NB4 (cell line): ENCODE data around the gene CLIC3.

Experiments
- DNase-seq: peaks from one replicate; pipeline ENCODE4 v3.0.0; 2010; ENCODE audit warnings: low read depth
- H3K4me3 ChIP-seq: one replicate; pipeline ENCODE4 v1.5.1; 2011; ENCODE audit warnings: mild to moderate bottlenecking, low read depth, low read length, moderate library complexity
- MYC ChIP-seq: IDR thresholded peaks from 2 replicates; pipeline ENCODE4 v1.6.1; 2011; ENCODE audit warnings: low read depth, low read length
- POLR2A ChIP-seq: IDR thresholded peaks from 2 replicates; pipeline ENCODE4 v1.6.1; 2011; ENCODE audit warnings: mild to moderate bottlenecking; ENCODE audit not compliant: insufficient read length; ENCODE audit errors: extremely low read depth
- TF ChIP-seq, protein P1 (sequence below): IDR thresholded peaks from one replicate; pipeline ENCODE4 v1.5.1; 2012; ENCODE audit warnings: low read depth, low read length
- TF ChIP-seq, protein P2 (sequence below): IDR thresholded peaks from 2 replicates; pipeline ENCODE4 v1.6.1; 2011; ENCODE audit warnings: low read depth, low read length

Gene CLIC3

DNA sequence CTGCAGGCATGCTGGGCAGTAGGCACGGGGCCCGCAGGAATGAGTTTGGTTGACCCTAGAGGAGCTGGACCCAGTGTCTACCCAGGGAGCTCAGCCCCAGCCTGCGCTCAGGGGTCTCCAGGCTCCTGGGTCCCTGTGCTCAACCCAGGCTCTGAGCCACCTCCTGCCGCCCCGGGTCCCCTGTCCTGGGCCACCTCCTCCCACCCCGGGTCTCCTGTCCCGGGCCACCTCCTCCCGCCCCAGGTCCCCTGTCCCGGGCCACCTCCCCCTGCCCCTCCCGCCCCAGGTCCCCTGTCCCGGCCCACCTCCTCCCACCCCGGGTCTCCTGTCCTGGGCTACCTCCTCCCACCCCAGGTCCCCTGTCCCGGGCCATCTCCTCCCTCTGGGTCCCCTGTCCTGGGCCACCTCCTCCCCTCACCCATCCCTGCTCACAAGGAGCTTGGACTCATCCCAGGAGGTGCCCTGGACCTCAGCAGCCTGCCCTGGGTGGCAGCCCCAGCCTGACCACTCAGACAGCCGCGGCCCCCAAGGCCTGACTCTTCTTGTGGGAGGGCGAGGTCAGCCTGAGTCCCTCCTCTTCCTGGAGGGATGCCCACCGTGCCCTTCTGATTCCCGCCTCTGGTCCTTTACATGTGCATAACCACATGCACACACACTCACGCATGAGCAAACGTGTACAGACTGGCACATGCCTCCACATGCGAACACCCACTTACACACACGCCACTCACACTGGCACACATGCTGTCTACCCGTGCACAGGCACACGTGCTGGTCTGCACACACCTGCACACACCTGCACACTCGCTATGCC, 41.9 kb downstream of the CLIC3 start:
- no peak overlapping the region for H3K4me3 ChIP-seq
- TF ChIP-seq POLR2A (no peak), MYC (no peak)
- TF ChIP-seq, protein P1, sequence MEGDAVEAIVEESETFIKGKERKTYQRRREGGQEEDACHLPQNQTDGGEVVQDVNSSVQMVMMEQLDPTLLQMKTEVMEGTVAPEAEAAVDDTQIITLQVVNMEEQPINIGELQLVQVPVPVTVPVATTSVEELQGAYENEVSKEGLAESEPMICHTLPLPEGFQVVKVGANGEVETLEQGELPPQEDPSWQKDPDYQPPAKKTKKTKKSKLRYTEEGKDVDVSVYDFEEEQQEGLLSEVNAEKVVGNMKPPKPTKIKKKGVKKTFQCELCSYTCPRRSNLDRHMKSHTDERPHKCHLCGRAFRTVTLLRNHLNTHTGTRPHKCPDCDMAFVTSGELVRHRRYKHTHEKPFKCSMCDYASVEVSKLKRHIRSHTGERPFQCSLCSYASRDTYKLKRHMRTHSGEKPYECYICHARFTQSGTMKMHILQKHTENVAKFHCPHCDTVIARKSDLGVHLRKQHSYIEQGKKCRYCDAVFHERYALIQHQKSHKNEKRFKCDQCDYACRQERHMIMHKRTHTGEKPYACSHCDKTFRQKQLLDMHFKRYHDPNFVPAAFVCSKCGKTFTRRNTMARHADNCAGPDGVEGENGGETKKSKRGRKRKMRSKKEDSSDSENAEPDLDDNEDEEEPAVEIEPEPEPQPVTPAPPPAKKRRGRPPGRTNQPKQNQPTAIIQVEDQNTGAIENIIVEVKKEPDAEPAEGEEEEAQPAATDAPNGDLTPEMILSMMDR = no peak
- TF ChIP-seq, protein P2, sequence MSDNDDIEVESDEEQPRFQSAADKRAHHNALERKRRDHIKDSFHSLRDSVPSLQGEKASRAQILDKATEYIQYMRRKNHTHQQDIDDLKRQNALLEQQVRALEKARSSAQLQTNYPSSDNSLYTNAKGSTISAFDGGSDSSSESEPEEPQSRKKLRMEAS = no peak
- no peak for DNase-seq

DNA sequence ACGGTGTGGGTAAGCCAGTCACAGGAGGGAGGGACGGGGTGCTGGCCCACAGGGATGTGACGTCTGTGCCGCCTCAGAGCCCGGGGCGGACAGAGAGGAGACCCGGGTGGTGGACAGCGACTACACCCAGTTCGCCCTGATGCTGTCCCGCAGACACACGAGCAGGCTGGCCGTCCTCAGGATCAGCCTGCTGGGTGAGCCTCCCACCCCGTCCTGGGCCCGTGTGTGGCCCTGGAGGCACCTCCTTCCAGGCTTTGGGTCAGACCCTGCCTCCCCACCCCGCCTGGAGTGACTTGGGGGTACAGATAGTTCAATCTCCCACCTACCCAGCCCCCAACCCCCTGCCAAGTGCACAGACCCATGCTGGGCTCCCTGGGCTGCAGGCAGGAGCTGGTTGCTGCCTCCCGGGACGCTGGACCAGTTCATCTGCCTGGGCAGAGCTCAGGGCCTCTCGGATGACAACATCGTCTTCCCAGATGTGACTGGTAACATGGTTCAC, 42.5 kb downstream of the CLIC3 start:
- no peak for DNase-seq
- H3K4me3 ChIP-seq = no peak overlapping the region
- TF ChIP-seq POLR2A (no peak), MYC (no peak)
- TF ChIP-seq, protein P2 = no peak
- TF ChIP-seq, protein P1 = no peak

DNA sequence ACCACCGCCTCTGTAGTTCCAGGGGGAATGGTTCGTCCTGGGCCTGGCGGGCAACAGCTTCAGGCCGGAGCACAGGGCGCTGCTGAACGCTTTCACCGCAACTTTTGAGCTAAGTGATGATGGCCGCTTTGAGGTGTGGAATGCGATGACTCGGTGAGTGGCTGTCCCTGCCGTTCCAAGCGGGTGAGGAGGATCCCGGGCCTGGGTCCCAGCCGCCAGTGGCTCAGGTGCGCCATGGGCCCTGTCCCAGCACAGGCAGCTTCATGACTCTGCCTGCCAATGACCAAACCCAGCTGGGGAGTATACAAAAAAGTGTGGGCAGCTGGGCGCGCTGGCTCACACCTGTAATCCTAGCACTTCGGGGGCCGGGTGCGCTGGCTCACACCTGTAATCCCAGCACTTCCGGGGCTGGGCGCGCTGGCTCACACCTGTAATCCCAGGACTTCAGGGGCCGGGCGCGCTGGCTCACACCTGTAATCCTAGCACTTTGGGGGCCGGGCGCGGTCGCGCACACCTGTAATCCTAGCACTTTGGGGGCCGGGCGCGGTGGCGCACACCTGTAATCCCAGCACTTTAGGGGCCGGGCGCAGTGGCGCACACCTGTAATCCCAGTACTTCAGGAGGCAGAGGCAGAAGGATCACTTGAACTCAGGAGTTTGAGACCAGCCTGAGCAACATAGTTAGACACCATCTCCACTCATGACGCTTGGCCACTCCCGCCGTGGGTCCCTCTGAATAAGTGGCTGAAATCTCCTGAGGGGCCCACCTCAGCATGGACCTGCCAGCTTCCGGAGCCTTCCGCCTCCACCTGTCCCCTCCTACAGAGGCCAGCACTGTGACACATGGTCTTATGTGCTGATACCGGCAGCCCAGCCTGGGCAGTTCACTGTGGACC, 43.2 kb downstream of the CLIC3 start:
- DNase-seq = no peak
- TF ChIP-seq, protein P2 = no peak
- TF ChIP-seq POLR2A (no peak), MYC (no peak)
- TF ChIP-seq, protein P1 = no peak
- no peak overlapping the region for H3K4me3 ChIP-seq

DNA sequence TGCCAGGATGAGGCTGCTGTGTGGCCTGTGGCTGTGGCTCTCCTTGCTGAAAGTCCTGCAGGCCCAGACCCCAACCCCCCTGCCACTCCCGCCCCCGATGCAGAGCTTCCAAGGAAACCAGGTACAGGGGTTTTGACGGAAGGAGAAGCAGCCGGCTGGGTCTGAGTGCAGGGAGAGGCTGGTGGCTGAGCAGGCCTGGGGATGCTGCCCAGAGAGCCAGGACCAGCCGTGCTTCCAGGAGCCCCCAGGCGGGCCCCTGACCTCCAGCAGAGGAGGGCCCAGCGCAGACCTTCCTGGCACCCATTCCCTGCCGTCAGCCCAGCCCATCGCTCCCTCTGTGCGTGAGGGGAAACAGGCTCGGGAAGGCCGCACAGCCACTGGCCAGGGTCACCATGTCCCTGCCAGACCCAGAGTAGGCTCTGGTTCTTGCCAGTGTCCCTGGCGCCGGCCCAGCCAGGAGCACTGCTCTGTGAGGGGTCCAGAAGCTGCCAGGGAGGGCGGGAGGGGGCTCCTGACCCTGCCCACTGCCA, 44.0 kb downstream of the CLIC3 start:
- no peak overlapping the region for H3K4me3 ChIP-seq
- DNase-seq = no peak
- TF ChIP-seq, protein P1 = no peak
- TF ChIP-seq, protein P2 = no peak
- TF ChIP-seq POLR2A = no peak
- no peak for TF ChIP-seq MYC

DNA sequence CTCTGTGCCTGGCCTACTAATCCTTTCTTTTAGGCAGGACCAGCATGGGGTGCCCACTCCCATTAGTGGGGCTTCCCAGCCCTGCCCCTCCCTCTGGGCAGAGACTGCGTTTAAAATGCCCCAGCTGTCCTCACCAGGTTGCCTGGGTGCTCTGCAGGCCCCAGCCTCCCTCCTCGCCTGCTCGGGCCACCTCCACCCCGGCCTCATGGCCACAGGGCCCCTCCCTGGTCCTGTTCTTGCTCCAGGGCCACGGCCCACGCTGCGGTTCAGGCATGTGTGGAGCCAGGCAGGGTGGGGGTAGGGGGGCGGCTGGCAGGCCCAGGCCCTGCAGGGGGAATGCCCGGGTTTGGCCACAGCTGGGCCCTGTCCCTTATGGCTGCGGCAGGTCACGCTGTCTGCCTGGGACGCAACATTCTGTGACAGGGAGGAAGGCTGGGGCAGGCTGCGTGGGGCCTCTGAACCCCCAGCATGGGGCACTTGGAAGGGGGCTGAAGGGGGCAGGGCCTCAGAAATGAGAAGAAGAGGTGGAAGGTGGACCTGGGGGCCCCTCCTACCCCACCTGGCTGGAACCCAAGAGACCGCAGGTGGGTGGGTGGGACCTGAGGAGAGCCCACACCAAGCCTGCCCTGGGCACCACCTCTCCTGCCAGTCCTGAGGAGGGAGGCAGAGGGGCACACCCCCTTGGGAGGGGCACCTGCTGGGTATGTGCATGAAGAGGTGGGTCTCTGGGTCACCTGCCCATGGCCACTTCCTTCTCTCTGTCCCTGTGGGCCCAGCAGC, 44.6 kb downstream of the CLIC3 start, which contains the start of gene LCN12:
Gene LCN12, plus strand, starts transcription at position 733 of the 780 bp plus-strand sequence. CDS start 55 bp downstream, outside the sequence.
- no peak within 1 kb of the TSS for H3K4me3 ChIP-seq
- no peak for DNase-seq
- no peak for TF ChIP-seq MYC
- TF ChIP-seq POLR2A = no peak
- TF ChIP-seq, protein P2 = no peak
- TF ChIP-seq, protein P1 = no peak
